Measurements from ENCODE around the gene VAT1.
"Not testable (repeated sequence)": the region's sequence is repeated elsewhere in the genome, so short reads cannot be mapped to it uniquely, and the experiment has no call there.

GRCh38 chr17:42993913-42994312, 28.3 kb downstream of the VAT1 start:
- TF ChIP-seq CTCF, POLR2A, EP300 (IDR thresholded peaks at IDR 0.05): not testable (repeated sequence)

All from ovary (tissue), 3 donors.